ENCODE data around the gene FOSL2. TPM values are rescaled to one million over a fixed set of nuclear protein-coding genes. Genes with fewer than 3 reads are reported as not detected.

Gene FOSL2
- total and polyA plus RNA-seq, 8 donors: 11.7 to 114 (median 15.1) TPM

DNA sequence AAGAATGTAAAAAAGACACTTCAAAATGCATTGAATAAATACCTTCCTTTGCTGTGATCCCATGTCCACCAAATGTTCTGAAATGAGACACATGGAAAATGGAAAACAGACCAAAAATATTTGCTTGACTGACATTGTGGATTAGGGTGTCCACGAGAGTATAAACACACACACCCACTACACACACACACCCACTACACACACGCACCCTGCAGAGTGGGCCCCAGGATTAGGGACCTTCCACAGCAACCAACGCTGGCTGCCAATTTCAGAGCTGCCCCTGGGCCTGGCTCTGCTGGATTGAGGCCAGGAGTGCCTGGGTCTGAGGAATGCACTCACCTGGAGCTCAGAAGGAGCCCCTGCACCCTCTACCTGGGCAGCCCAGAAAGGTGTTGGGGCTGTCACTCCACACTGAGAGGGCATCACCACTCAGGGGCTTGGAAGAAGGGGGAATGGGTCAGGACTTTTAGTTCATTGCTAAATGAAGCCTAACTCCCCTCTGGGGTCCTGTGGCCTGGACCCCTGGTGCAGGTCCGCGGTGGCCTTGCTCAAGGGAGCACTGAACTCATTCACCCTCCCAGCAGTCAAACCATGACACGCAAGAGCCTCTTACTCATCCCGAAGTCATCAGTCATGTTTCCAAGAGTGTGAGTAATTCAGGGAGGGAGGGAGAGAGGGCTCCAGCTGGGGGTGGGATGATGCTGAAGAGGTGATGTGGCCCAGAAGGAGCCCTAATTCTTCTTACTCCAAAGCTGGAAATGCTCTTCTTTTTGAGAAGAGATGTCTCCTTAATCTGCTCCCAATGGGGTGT is 53.0 kb downstream of the FOSL2 start:
- no peak overlapping the region for H3K4me3 ChIP-seq
- TF ChIP-seq, protein P1, sequence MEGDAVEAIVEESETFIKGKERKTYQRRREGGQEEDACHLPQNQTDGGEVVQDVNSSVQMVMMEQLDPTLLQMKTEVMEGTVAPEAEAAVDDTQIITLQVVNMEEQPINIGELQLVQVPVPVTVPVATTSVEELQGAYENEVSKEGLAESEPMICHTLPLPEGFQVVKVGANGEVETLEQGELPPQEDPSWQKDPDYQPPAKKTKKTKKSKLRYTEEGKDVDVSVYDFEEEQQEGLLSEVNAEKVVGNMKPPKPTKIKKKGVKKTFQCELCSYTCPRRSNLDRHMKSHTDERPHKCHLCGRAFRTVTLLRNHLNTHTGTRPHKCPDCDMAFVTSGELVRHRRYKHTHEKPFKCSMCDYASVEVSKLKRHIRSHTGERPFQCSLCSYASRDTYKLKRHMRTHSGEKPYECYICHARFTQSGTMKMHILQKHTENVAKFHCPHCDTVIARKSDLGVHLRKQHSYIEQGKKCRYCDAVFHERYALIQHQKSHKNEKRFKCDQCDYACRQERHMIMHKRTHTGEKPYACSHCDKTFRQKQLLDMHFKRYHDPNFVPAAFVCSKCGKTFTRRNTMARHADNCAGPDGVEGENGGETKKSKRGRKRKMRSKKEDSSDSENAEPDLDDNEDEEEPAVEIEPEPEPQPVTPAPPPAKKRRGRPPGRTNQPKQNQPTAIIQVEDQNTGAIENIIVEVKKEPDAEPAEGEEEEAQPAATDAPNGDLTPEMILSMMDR (IDR thresholded peaks at IDR 0.05): no peak
- H3K27ac ChIP-seq: no peak overlapping the region
- no peaks in the 10 kb centered on the region for H3K27me3 ChIP-seq
- DNase-seq (peak in 1 of 4 donors; percentile 61), ATAC-seq (peak; percentile 69)
- no peaks in the 10 kb centered on the region for H3K9me3 ChIP-seq
- H3K4me1 ChIP-seq: peaks cover 0 to 61% of the 10 kb centered on the region in 2 donors
- H3K36me3 ChIP-seq: no peaks in the 10 kb centered on the region
- intact Hi-C loops (cut with DNase I): no loop called here

GRCh38 chr2:28446531-28446930 is 53.9 kb downstream of the FOSL2 start:
- ATAC-seq: no peak

GRCh38 chr2:28447086-28447485 is 54.4 kb downstream of the FOSL2 start:
- DNase-seq: peak in 1 of 4 donors; percentile 21
- intact Hi-C loops (cut with DNase I): no loop called here
- no peak for ATAC-seq
- H3K27ac ChIP-seq: peak overlapping the region in 1 of 2 donors; percentile 92
- peaks cover 0 to 62% of the 10 kb centered on the region in 2 donors for H3K4me1 ChIP-seq
- no peaks in the 10 kb centered on the region for H3K27me3 ChIP-seq
- TF ChIP-seq, protein P1 (IDR thresholded peaks at IDR 0.05): no peak
- no peaks in the 10 kb centered on the region for H3K36me3 ChIP-seq
- H3K4me3 ChIP-seq: no peak overlapping the region
- no peaks in the 10 kb centered on the region for H3K9me3 ChIP-seq

More at GRCh38 chr2:28446531-28446930, 53.9 kb downstream of the FOSL2 start:
- no peak overlapping the region for H3K27ac ChIP-seq
- no peaks in the 10 kb centered on the region for H3K27me3 ChIP-seq
- no peak for DNase-seq
- H3K4me3 ChIP-seq: no peak overlapping the region
- H3K9me3 ChIP-seq: no peaks in the 10 kb centered on the region
- H3K36me3 ChIP-seq: no peaks in the 10 kb centered on the region
- intact Hi-C loops (cut with DNase I): no loop called here
- H3K4me1 ChIP-seq: peaks cover 0 to 62% of the 10 kb centered on the region in 2 donors
- TF ChIP-seq, protein P1 (IDR thresholded peaks at IDR 0.05): no peak

DNA sequence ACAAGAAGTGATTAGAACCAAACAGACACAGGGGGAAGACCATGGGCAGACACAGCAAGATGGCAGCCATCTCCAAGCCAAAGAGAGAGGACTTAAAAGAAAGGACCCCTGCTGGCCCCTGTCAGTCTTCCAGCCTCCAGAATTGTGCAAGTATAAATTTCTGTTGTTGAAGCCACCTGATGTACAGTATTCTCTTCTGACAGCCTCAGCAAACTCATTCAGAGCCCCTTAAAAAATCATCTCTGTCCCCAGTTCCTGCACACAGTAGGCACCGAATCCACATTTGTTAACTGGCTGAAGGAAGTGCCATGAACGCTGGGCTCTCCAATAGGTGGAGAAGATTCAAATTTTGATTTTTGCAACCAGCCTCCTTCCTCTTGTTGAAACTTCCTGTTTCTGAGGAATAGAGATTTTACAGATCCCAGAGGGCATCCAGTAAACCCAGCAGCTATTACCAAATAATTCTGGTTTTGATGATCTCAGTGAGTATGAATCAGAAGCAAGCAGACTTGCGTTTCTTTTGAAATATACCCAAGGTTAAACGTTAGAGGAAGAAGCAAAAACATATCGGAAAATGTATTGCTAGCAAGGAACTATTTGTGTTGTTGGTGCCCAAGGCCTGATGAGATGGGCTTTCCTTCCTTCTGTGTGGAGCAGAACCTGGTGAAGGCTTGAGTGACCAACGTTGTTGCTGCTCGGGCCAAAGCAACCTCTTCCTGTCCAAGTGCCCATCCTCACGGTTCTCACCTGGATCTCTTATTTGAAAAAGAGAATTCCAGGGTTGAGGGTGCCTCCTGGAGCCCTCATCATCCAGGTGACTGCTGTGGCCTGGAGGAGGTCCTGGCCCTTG is 55.5 kb downstream of the FOSL2 start:
- peaks cover 0 to 62% of the 10 kb centered on the region in 2 donors for H3K4me1 ChIP-seq
- no peaks in the 10 kb centered on the region for H3K9me3 ChIP-seq
- no peak overlapping the region for H3K4me3 ChIP-seq
- intact Hi-C loops (cut with DNase I): no loop called here
- peak overlapping the region; percentile 53 to 92 for H3K27ac ChIP-seq
- peak; percentile 38 for ATAC-seq
- peak in 1 of 4 donors; percentile 5 for DNase-seq
- H3K36me3 ChIP-seq: no peaks in the 10 kb centered on the region
- TF ChIP-seq, protein P1 (IDR thresholded peaks at IDR 0.05): no peak
- no peaks in the 10 kb centered on the region for H3K27me3 ChIP-seq

DNA sequence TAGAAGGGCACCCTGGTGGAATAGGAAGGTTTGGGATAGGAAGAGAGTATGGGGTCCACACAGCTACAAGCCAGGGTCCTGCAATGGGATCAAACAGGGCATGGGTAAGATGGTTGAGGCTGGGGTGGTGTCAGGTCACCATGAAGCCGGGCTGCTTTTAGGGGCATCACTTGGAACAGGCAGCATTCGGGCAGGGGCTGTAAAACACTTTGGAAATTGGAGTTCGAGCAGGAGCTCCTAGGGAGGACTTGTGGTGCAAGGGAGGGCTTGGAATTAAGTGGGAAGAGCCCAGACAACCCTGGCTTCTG is 56.1 kb downstream of the FOSL2 start:
- no peak for ATAC-seq
- H3K4me3 ChIP-seq: no peak overlapping the region
- H3K27me3 ChIP-seq: no peaks in the 10 kb centered on the region

More for the DNA sequence above, 56.1 kb downstream of the FOSL2 start:
- intact Hi-C loops (cut with DNase I): no loop called here
- no peak for DNase-seq
- H3K4me1 ChIP-seq: peaks cover 0 to 62% of the 10 kb centered on the region in 2 donors
- no peaks in the 10 kb centered on the region for H3K36me3 ChIP-seq
- H3K9me3 ChIP-seq: no peaks in the 10 kb centered on the region
- H3K27ac ChIP-seq: peak overlapping the region in 1 of 2 donors; percentile 92
- TF ChIP-seq, protein P1 (IDR thresholded peaks at IDR 0.05): no peak

Measured in left lung (tissue), 10 donors.